VCaP (cell line): Measurements from ENCODE around the gene PIBF1.
"Not testable (repeated sequence)": the region's sequence is repeated elsewhere in the genome, so short reads cannot be mapped to it uniquely, and the experiment has no call there.

Experiments used
- H3K27ac ChIP-seq: fragments of 450-650 bp; 2 replicates; pipeline ENCODE4 v1.5.1; 2017
- CTCF ChIP-seq: fragments of 450-650 bp; conservative IDR thresholded peaks from 2 replicates; pipeline ENCODE4 v1.5.1; 2017; ENCODE audit warnings: mild to moderate bottlenecking, moderate library complexity

PIBF1 gene

GRCh38 chr13:73040968-73041596 is 259.1 kb downstream of the PIBF1 start:
- no peak for TF ChIP-seq CTCF
- H3K27ac ChIP-seq, result no peak overlapping the region

- TF ChIP-seq CTCF, result no peak
- no peak overlapping the region for H3K27ac ChIP-seq
Observed at GRCh38 chr13:73045031-73045430, 263.1 kb downstream of the PIBF1 start.

- not testable (repeated sequence) for H3K27ac ChIP-seq
Observed at GRCh38 chr13:73048615-73049014, 266.7 kb downstream of the PIBF1 start.

- no peak overlapping the region for H3K27ac ChIP-seq
- TF ChIP-seq CTCF, result no peak
Observed at GRCh38 chr13:73054712-73055111, 272.8 kb downstream of the PIBF1 start.

GRCh38 chr13:73055813-73056564 is 274.1 kb downstream of the PIBF1 start:
- no peak overlapping the region for H3K27ac ChIP-seq
- no peak for TF ChIP-seq CTCF

- TF ChIP-seq CTCF, result no peak
- no peak overlapping the region for H3K27ac ChIP-seq
Observed at GRCh38 chr13:73056565-73056962, 274.6 kb downstream of the PIBF1 start.

- no peak overlapping the region for H3K27ac ChIP-seq
- no peak for TF ChIP-seq CTCF
Observed at GRCh38 chr13:73057284-73058063, 275.5 kb downstream of the PIBF1 start.

- TF ChIP-seq CTCF, result no peak
- no peak overlapping the region for H3K27ac ChIP-seq
Observed at GRCh38 chr13:73058064-73058313, 276.1 kb downstream of the PIBF1 start.
